Muscle of leg (tissue), 11 donors: ENCODE results near the gene OSR1. TPM values are rescaled to one million over a fixed set of nuclear protein-coding genes. Genes with fewer than 3 reads are reported as not detected.

Experiments used
- DNase-seq: peaks from one replicate; pipeline ENCODE4 v3.0.0; 2013
- H3K27ac ChIP-seq: one replicate; pipeline ENCODE4 v1.5.1; 2013; ENCODE audit warnings: mild to moderate bottlenecking, low read length, control low read depth
- H3K27me3 ChIP-seq: one replicate; pipeline ENCODE4 v1.6.1; 2013; ENCODE audit warnings: low read length; ENCODE audit not compliant: control insufficient read depth, insufficient read depth
- H3K36me3 ChIP-seq: one replicate; pipeline ENCODE4 v1.6.1; 2013; ENCODE audit warnings: low read length; ENCODE audit not compliant: control insufficient read depth, insufficient read depth
- H3K4me1 ChIP-seq: one replicate; pipeline ENCODE4 v1.6.1; 2013; ENCODE audit warnings: low read length; ENCODE audit not compliant: control insufficient read depth, insufficient read depth
- H3K4me3 ChIP-seq: one replicate; pipeline ENCODE4 v1.5.1; 2013; ENCODE audit warnings: low read length, control low read depth
- H3K9me3 ChIP-seq: replicated peaks from 2 replicates; pipeline ENCODE4 v1.6.1; 2013; ENCODE audit warnings: low read depth, low read length; ENCODE audit not compliant: control insufficient read depth
- WGBS: methylation state at CpG from one replicate; pipeline ENCODE4 v1.1.5; 2013; ENCODE audit warnings: missing lambda C conversion rate; ENCODE audit not compliant: insufficient coverage; 5-methylcytosine and 5-hydroxymethylcytosine counted together
- polyA plus RNA-seq, 8 donors: library from polyadenylated mRNA; unstranded; fragments of 120-200 nt; gene quantifications; one replicate each; pipeline versions ENCODE4 v1.2.1 to v1.2.3, GENCODE V29; 2013; ENCODE audit warnings: inconsistent platforms in 1 of 8, low replicate concordance in 1 of 8; ENCODE audit not compliant: insufficient read length in 8 of 8, insufficient read depth in 1 of 8
- total RNA-seq: library from RNA; stranded (reverse); fragments of 120-200 nt; gene quantifications from one replicate; pipeline ENCODE4 v1.2.4, GENCODE V29; 2013

Gene OSR1
- total and polyA plus RNA-seq, 9 donors = 11.6 to 37.4 (median 21.6) TPM

DNA sequence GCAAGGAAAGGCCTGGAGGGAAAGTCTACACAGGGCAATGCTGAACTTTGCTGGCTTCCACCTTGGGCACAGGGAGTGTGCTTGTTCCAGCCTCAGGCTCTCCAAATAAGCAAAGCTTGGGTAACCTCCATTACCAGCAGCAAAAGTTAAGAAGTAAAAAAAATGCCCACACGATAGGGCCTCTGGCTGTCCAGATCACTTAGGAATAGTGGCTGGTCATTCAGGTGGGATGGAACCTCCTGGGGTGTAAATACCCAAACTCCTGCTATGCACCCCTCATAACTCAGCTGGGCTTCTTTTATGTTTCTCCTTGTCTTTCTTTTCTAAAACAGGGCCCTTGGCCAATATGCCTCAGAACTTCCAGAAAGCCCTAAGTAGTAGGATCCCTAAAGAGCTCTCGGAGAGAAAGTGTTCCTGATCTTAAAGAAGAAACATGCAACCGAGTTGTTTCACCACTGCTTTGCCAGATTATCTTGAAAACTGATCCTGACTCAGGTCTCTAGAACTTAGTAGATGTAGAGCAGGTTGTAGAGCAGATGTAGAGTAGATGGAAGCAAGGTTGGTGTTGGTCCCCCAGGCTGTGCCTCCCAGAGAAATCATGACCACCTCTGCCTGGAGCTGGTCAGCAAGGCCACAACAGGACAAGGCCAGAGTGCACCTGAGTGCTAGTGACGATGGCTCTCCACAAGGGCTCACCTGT is 2.0 kb upstream of the OSR1 start:
- Histone ChIP-seq H3K4me3 (no peak overlapping the region), H3K27ac (no peak overlapping the region), H3K27me3 (peaks cover 84% of the 10 kb centered on the region), H3K36me3 (no peaks in the 10 kb centered on the region), H3K9me3 (no peaks in the 10 kb centered on the region), H3K4me1 (peaks cover 50% of the 10 kb centered on the region)
- no peak for DNase-seq
- WGBS = 75% methylated on average over 1 of the region's 4 CpGs

DNA sequence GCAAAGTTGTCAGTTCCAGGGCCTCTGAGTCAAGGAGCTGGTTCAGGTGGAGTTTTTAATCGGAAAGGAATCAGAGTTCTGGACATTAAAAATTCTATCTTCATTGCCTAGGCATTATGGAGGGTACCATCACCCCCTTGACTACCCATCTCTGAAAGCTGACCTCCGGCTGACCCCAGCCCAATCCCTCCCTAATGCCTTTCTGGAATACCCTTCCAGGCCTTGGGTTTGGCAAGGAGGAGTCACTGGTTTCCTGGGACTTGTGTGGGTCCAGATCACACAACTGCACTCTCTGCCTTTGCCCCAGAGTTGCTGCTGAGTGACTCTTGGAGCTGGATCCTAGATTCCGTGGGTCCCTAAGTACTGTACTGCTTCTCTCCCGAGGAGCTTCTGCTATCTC is 1.0 kb upstream of the OSR1 start:
- H3K4me1 ChIP-seq = peaks cover 57% of the 10 kb centered on the region
- H3K36me3 ChIP-seq = no peaks in the 10 kb centered on the region
- no peak for DNase-seq
- no peaks in the 10 kb centered on the region for H3K9me3 ChIP-seq
- H3K4me3 ChIP-seq = no peak overlapping the region
- WGBS = 100% methylated on average over 1 of the region's 4 CpGs
- H3K27me3 ChIP-seq = peaks cover 90% of the 10 kb centered on the region
- peak overlapping the region; percentile 74 for H3K27ac ChIP-seq

DNA sequence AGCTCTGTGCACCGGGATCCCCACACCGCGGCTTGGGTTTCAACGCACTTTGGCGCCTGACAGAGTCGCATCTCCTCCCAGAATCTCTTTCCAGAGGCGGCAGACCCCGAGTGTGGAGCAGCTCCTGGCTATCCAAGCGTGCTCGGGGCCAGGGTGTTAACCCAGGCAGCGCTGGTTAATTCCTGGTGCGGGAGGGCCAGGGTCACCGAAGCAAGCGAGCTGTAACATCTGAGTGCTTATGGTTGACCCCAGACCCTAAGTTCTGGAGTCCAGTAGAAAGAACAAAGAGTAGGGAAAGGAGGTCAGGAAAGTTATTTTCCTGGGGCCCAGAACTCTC is 566 bp upstream of the OSR1 start:
- Histone ChIP-seq H3K27me3 (peaks cover 90% of the 10 kb centered on the region), H3K9me3 (no peaks in the 10 kb centered on the region), H3K4me3 (peak overlapping the region; percentile 82), H3K4me1 (peaks cover 58% of the 10 kb centered on the region), H3K36me3 (no peaks in the 10 kb centered on the region), H3K27ac (peak overlapping the region; percentile 74)
- 18% methylated on average over 11 of the region's 14 CpGs for WGBS
- no peak for DNase-seq

DNA sequence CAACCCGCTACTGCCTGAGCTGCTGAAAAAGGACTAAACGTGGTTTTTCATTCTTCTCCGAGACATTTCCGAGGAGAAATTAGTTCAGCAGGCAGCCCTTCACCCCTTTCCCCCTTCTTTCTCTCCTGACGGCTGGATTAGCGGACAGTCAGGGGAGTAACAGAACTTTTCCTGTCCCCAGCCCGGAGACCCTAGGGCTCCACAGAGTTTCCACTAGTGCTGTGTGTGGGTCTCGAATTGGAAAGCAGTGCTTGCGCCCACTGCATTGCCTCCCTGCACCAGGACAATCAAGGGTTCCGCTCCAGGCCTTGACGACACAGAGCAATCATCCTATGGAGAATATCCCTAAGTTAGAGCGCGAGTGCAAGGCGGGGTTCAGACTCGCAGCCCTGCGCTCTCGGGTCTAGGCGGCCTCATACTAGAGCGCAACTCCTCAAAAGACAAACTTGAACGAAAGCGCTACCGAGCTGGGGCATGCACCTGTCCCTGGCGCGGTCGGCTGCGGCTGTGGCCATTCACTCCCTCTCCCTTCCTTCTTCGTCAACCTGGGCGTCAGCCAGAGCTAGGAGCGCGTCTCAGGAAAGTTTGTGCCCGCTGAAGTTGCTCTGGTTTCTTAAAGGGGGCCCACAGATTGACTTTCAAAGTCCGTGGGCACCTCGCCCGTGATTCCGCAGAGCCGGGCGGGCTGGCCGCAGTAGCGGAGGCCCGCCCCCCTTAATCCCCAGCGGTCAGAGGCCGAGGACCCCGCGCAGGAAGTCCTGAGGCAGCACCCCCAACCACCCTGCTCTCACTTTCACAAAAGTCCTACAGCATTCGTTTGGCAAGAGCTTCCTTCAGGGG is 801 bp downstream of the OSR1 start:
- Histone ChIP-seq H3K9me3 (no peaks in the 10 kb centered on the region), H3K27me3 (peaks cover 93% of the 10 kb centered on the region), H3K27ac (peak overlapping the region; percentile 80), H3K4me1 (peaks cover 62% of the 10 kb centered on the region), H3K36me3 (peaks cover 6% of the 10 kb centered on the region), H3K4me3 (peak overlapping the region; percentile 82)
- 1% methylated on average over 31 of the region's 45 CpGs for WGBS
- DNase-seq = peak; percentile 65

DNA sequence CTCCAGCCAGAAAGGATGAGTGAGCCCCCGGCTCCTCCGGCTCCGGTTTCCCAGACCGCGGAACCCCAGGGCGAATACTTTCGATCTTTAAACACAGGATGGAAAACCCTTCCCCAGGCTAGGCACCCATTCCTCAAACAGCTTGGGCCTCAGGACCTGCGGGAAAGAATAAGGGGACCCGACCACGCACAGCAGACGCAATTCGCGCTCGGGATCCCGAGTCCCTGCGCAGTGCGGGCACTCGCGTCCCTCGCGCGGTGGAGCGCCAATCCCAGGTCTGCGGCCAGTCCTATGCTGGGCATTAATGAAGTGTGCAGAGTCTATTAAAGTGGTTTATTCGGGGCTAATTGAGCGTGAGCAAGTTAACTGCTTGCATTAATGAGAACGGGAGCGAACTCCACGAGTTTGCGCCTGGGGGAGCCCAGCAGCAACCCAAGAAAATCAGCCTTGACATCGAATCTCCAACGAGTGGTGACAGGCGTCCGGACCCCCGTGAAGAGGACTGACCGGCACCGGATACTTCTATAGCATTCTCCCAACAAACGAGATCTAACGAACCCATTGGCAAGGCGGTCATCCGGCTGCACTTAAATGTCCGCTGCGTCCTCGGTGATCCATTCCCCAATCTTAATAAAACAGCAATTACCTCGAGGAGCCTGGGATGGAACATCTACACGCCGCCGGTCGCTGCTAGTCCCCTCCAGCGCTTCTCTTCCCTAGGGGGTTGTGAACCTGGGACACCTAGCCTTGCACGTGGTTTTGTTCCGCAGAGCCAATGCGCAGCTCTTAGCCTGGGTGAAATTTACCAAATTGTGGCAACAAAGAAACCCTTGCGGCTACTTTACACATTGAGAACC is 1.6 kb downstream of the OSR1 start:
- peaks cover 63% of the 10 kb centered on the region for H3K4me1 ChIP-seq
- peaks cover 10% of the 10 kb centered on the region for H3K36me3 ChIP-seq
- 4% methylated on average over 54 of the region's 54 CpGs for WGBS
- peaks cover 97% of the 10 kb centered on the region for H3K27me3 ChIP-seq
- peak overlapping the region; percentile 80 for H3K27ac ChIP-seq
- no peaks in the 10 kb centered on the region for H3K9me3 ChIP-seq
- H3K4me3 ChIP-seq = peak overlapping the region; percentile 82
- DNase-seq = no peak

DNA sequence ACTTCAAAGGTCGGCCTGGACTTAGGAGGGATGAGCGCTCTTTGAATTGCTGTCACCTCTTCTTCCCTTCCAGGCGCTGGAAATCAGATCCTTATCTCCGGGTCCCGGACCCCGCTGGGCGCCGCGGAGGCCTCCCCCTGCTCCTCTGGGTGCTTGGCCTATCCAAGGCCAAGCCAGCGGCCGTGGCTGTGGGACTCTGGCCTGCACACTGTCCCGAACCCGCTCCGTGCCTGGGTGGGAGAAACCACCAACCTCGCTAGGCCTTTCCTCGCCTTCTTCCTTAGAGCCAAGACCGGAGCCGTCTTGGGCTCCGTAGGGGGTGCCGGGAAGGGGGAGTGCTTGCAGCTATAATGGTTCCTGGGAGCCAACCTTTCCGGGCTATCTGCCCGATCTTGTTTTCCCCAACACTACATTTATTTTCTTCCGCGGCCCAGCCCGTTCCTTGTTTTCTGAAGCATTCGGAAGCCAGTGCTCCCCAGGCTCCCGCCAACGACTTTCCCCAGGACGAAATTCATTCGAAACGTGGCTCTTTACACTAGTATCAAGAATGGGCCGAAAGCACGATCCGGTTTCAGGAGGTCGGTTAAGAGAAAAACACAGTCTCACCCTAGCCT is 2.4 kb downstream of the OSR1 start:
- 20% methylated on average over 27 of the region's 35 CpGs for WGBS
- peak overlapping the region; percentile 82 for H3K4me3 ChIP-seq
- DNase-seq = peak; percentile 66
- no peaks in the 10 kb centered on the region for H3K9me3 ChIP-seq
- H3K27ac ChIP-seq = peak overlapping the region; percentile 45
- peaks cover 97% of the 10 kb centered on the region for H3K27me3 ChIP-seq
- H3K4me1 ChIP-seq = peaks cover 63% of the 10 kb centered on the region
- H3K36me3 ChIP-seq = peaks cover 11% of the 10 kb centered on the region

DNA sequence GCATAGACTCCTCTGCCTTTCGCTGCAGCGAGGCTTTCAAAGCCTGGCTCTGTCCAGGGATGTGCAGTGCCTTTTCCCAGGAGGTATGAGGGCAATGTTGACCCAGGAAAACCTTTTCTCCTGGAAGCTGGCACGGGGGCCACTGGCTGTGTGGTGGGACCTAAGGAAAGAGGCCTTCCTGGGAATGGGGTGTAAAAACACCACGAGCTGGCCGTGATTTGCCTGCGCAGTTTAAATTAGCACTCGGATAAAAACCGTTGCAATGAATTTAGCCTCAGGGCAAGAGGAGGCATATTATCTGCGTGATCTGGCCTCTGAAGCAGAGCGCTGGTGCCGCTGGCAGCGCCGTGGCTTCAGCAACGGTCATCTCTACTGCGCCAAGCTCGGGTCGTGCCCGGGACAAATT is 3.0 kb downstream of the OSR1 start:
- peak overlapping the region; percentile 82 for H3K4me3 ChIP-seq
- DNase-seq = no peak
- WGBS = 50% methylated on average over 18 of the region's 18 CpGs
- peaks cover 16% of the 10 kb centered on the region for H3K36me3 ChIP-seq
- peaks cover 66% of the 10 kb centered on the region for H3K4me1 ChIP-seq
- H3K9me3 ChIP-seq = no peaks in the 10 kb centered on the region
- peak overlapping the region; percentile 45 for H3K27ac ChIP-seq
- peaks cover 97% of the 10 kb centered on the region for H3K27me3 ChIP-seq

DNA sequence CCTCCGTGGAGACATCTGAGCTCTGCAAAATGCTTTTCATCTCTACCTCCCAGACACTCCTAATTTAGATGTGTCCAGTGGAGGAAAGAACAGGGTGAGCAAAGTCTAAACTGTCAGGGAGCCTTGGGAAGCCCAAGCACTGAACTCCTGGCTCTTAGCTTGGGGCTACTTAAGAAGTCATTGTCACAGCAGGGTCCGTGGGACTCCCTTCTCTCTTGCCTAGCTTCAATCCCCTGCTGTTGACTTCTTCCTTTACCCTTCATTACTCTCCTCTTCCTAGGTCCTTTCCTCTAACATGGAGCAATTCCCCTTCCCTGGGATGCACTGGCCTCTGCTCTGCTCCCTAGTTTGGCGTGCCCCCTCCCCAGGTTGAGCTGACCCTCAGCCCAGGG is 3.4 kb downstream of the OSR1 start:
- Histone ChIP-seq H3K4me3 (peak overlapping the region; percentile 82), H3K27me3 (peaks cover 97% of the 10 kb centered on the region), H3K9me3 (no peaks in the 10 kb centered on the region), H3K36me3 (peaks cover 16% of the 10 kb centered on the region), H3K27ac (peak overlapping the region; percentile 40), H3K4me1 (peaks cover 66% of the 10 kb centered on the region)
- DNase-seq = no peak
- whole genome bisulfite sequencing = 34% methylated on average over 2 of the region's 3 CpGs

DNA sequence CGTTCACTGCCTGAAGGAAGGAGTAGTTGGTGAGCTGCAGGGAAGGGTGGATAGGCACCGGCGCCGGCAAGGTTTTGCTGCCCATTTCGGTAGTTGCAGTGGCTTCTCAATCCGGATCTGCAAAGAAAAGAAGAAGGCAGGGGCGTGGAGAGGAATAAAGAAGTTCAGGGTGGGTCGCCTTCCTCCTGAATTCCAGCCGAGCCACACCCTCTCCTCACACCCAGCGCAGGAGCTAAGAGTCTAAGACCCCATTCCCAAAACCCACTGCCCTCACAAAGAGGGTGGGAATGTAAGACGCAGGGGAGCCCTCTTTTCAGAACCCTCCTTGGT is 4.7 kb downstream of the OSR1 start:
- H3K27ac ChIP-seq = no peak overlapping the region
- DNase-seq = no peak
- WGBS = 51% methylated on average over 4 of the region's 11 CpGs
- H3K9me3 ChIP-seq = no peaks in the 10 kb centered on the region
- H3K27me3 ChIP-seq = peaks cover 93% of the 10 kb centered on the region
- H3K36me3 ChIP-seq = peaks cover 22% of the 10 kb centered on the region
- peaks cover 64% of the 10 kb centered on the region for H3K4me1 ChIP-seq
- H3K4me3 ChIP-seq = no peak overlapping the region
